ENCODE results near the gene PEX26. TPM values are rescaled to one million over a fixed set of nuclear protein-coding genes. Genes with fewer than 3 reads are reported as not detected.
"Not testable (repeated sequence)": the region's sequence is repeated elsewhere in the genome, so short reads cannot be mapped to it uniquely, and the experiment has no call there.

Gene PEX26
- total RNA-seq, 1 donor from 2014 or later, result 31.5 TPM

DNA sequence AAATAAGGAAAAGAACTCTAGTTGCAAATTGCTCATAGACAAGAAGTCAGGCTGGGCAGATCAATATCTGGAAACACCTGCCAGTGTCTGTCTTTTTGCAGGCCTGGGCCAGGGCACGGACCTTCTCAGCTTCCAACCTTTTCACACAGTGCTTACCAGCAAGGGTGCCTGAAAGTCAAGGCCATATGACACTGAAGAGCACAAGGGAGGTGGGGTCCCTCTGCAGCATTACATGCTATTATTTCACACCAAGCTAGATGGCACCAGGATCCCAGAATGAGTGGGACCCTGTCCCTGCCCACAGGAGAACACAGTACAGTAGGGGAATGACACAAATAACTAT, 5.9 kb upstream of the PEX26 start:
- TF ChIP-seq, protein P1, sequence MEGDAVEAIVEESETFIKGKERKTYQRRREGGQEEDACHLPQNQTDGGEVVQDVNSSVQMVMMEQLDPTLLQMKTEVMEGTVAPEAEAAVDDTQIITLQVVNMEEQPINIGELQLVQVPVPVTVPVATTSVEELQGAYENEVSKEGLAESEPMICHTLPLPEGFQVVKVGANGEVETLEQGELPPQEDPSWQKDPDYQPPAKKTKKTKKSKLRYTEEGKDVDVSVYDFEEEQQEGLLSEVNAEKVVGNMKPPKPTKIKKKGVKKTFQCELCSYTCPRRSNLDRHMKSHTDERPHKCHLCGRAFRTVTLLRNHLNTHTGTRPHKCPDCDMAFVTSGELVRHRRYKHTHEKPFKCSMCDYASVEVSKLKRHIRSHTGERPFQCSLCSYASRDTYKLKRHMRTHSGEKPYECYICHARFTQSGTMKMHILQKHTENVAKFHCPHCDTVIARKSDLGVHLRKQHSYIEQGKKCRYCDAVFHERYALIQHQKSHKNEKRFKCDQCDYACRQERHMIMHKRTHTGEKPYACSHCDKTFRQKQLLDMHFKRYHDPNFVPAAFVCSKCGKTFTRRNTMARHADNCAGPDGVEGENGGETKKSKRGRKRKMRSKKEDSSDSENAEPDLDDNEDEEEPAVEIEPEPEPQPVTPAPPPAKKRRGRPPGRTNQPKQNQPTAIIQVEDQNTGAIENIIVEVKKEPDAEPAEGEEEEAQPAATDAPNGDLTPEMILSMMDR (IDR thresholded peaks at IDR 0.05), result no peak
- Histone ChIP-seq H3K27ac (no peak overlapping the region), H3K27me3 (ENCODE audit: low read depth) (no peaks in the 10 kb centered on the region), H3K4me1 (peaks cover 9% of the 10 kb centered on the region), H3K36me3 (no peaks in the 10 kb centered on the region), H3K4me3 (no peak overlapping the region), H3K9me3 (no peaks in the 10 kb centered on the region)
- intact Hi-C loops (cut with DNase I), result no loop called here
- ATAC-seq (no peak), DNase-seq (no peak)

DNA sequence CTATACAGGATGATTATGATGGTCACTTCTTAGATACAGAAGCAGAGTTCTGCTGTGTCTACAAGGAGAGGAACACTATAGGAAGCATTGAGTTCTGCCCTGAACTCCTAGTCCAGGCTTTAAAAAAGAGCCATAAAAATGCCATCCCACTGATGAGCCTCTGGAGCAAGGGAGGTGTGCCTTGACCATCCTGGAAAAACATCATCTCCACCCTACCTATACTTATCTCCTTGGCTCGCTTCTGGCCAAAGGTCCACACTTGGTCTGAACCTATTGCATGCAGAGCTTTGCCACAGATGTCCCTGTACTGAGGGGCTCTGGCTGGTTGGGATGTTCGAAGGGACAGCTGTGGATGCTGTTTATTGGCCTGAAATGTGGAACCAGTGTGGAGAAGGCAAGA, 4.3 kb upstream of the PEX26 start:
- intact Hi-C loops (cut with DNase I), result no loop called here
- DNase-seq, result no peak

DNA sequence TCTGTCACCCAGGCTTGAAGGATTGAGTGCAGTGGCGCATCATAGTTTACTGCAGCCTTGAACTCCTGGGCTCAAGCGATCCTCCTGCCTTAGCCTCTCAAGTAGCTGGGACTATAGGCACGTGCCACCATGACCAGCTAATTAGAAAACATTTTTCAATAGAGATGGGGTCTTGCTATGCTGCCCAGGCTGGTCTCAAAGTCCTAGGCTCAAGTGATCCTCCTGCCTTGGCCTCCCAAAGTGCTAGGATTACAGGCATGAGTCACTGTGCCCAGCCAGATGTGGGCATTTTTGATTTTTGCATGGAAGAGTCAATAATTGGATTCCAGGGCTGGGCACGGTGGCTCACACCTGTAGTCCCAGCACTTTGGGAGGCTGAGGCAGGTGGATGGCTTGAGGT, 3.9 kb upstream of the PEX26 start:
- peaks cover 18% of the 10 kb centered on the region for H3K4me1 ChIP-seq
- H3K36me3 ChIP-seq; intact Hi-C loops (cut with DNase I); H3K9me3 ChIP-seq; DNase-seq; H3K27ac ChIP-seq; H3K4me3 ChIP-seq; ATAC-seq; H3K27me3 ChIP-seq (ENCODE audit: low read depth): not testable (repeated sequence)

More for the DNA sequence above, 4.3 kb upstream of the PEX26 start:
- peaks cover 14% of the 10 kb centered on the region for H3K4me1 ChIP-seq
- no peaks in the 10 kb centered on the region for H3K27me3 ChIP-seq (ENCODE audit: low read depth)
- H3K36me3 ChIP-seq, result no peaks in the 10 kb centered on the region
- H3K9me3 ChIP-seq, result no peaks in the 10 kb centered on the region
- no peak overlapping the region for H3K27ac ChIP-seq
- ATAC-seq, result no peak
- TF ChIP-seq, protein P1 (IDR thresholded peaks at IDR 0.05), result no peak
- H3K4me3 ChIP-seq, result no peak overlapping the region

DNA sequence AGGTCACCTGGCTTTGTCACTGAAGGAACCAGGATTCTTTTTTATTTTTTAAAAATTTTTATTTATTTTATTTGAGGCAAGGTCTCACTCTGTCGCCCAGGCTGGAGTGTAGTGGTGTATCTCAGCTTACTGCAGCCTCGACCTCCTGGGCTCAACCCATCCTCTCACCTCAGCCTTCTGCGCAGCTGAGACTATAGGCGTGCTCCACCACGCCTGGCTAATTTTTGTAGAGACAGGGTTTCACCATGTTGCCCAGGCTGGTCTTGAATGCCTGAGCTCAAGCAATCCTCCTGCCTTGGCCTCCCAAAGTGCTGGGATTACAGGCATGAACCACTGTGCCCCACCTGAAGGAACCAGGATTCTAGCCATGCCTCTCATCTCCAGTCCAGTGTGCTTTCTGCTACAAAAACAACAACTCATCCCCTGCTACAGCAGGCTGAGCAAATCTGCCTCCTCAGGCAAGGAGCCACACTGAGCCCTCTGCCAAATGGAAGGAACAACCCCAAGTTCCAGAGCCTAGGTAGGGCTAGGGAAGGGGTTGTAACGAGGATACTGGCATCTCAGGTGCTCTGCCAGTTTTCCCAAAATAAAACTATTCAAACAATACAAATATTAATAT, 2.6 kb upstream of the PEX26 start:
- H3K36me3 ChIP-seq, result peaks cover 11% of the 10 kb centered on the region
- DNase-seq (no peak), ATAC-seq (no peak)
- intact Hi-C loops (cut with DNase I), result no loop called here
- no peak overlapping the region for H3K27ac ChIP-seq
- peaks cover 24% of the 10 kb centered on the region for H3K4me1 ChIP-seq
- H3K9me3 ChIP-seq, result no peaks in the 10 kb centered on the region
- no peak overlapping the region for H3K4me3 ChIP-seq
- TF ChIP-seq, protein P1 (IDR thresholded peaks at IDR 0.05), result no peak
- H3K27me3 ChIP-seq (ENCODE audit: low read depth), result no peaks in the 10 kb centered on the region

DNA sequence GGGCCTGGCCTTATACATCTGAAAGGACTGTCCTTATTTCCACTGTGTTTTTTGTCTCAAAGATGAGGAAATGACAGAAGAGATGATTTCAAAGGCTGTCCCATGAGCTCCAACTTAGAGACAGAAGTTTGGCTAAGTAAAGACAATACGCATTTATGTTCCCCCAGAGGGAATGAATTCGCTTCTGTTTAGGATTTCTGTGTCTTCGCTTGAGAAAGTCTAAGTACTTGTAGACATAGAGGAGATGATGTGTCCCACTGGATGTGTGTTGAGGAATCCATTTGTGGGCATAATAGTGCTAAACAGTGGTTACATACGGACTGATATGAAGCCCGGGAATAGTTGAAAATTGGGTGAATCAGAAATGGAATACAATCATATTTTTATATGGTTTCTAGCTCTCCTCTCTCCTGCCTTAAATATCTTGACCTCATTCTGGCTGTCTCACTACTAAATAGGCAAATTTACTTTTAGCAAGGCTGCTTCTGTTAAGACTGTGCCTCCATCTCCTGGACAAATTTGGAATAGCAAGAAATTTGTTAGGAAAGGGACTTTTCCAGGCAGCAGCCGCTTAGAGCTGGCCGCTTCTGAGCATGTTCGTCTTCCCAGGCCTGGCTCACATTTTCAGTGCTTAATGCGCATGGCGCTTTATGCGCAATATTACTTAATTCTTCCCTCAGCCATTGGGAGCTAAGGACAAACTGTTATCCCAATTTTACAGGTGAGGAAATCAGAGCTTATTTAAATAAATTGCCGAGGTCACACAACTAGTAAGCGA, 1.9 kb upstream of the PEX26 start:
- ATAC-seq, result peak; percentile 52 to 58

More for the DNA sequence above, 1.9 kb upstream of the PEX26 start:
- Histone ChIP-seq H3K4me1 (peaks cover 24% of the 10 kb centered on the region), H3K27ac (no peak overlapping the region), H3K4me3 (no peak overlapping the region), H3K9me3 (no peaks in the 10 kb centered on the region), H3K27me3 (ENCODE audit: low read depth) (no peaks in the 10 kb centered on the region), H3K36me3 (peaks cover 17% of the 10 kb centered on the region)
- intact Hi-C loops (cut with DNase I), result no loop called here
- peak; percentile 55 for DNase-seq
- TF ChIP-seq, protein P1 (IDR thresholded peaks at IDR 0.05), result peak; percentile 85

All from lower lobe of right lung (tissue), 2 donors.